ENCODE data around the gene CDHR3. TPM values are rescaled to one million over a fixed set of nuclear protein-coding genes. Genes with fewer than 3 reads are reported as not detected.

Gene CDHR3
- total and polyA plus RNA-seq, 4 donors: 10.5 to 80.3 (median 36.0) TPM

- no peaks in the 10 kb centered on the region for H3K36me3 ChIP-seq (ENCODE audit: control insufficient read depth in 4 of 4, insufficient read depth in 4 of 4, low read length in 4 of 4)
- H3K9me3 ChIP-seq (ENCODE audit: control insufficient read depth in 4 of 4, insufficient read depth in 3 of 4, low read length in 3 of 4): no peaks in the 10 kb centered on the region
- no peaks in the 10 kb centered on the region for H3K27me3 ChIP-seq (ENCODE audit: control insufficient read depth in 3 of 3, insufficient read depth in 3 of 3, low read length in 2 of 3)
- no peak overlapping the region for H3K27ac ChIP-seq (ENCODE audit: low read depth in 1 of 2, low read length in 1 of 2)
- DNase-seq (peak in 1 of 3 donors; percentile 58), ATAC-seq (ENCODE audit: insufficient read depth, low FRiP score) (no peak)
- WGBS, 2 donors: 83 to 84% methylated on average over 11 of the region's 11 CpGs
- TF ChIP-seq CTCF (IDR thresholded peaks at IDR 0.05; ENCODE audit: control extremely low read depth, extremely low read depth): no peak
- no peak overlapping the region for H3K9ac ChIP-seq (ENCODE audit: insufficient read depth in 1 of 2, low read length in 2 of 2)
- no peak overlapping the region for H3K4me3 ChIP-seq
- peaks cover 0 to 48% (median 7%) of the 10 kb centered on the region in 5 donors for H3K4me1 ChIP-seq (ENCODE audit: control insufficient read depth in 5 of 5, insufficient read depth in 5 of 5, low read length in 5 of 5)
Observed at GRCh38 chr7:106015381-106016218, 52.5 kb downstream of the CDHR3 start.

- Histone ChIP-seq H3K27ac (ENCODE audit: low read depth in 1 of 2, low read length in 1 of 2) (no peak overlapping the region), H3K9ac (ENCODE audit: insufficient read depth in 1 of 2, low read length in 2 of 2) (no peak overlapping the region), H3K27me3 (ENCODE audit: control insufficient read depth in 3 of 3, insufficient read depth in 3 of 3, low read length in 2 of 3) (no peaks in the 10 kb centered on the region), H3K9me3 (ENCODE audit: control insufficient read depth in 4 of 4, insufficient read depth in 3 of 4, low read length in 3 of 4) (no peaks in the 10 kb centered on the region), H3K36me3 (ENCODE audit: control insufficient read depth in 4 of 4, insufficient read depth in 4 of 4, low read length in 4 of 4) (no peaks in the 10 kb centered on the region), H3K4me1 (ENCODE audit: control insufficient read depth in 5 of 5, insufficient read depth in 5 of 5, low read length in 5 of 5) (peaks cover 0 to 52% (median 7%) of the 10 kb centered on the region in 5 donors), H3K4me3 (no peak overlapping the region)
- WGBS, 2 donors: 69 to 80% methylated on average over 3 of the region's 3 CpGs
- TF ChIP-seq CTCF (IDR thresholded peaks at IDR 0.05; ENCODE audit: control extremely low read depth, extremely low read depth): no peak
- ATAC-seq (ENCODE audit: insufficient read depth, low FRiP score) (no peak), DNase-seq (no peak)
Observed at GRCh38 chr7:106016331-106016730, 53.3 kb downstream of the CDHR3 start.

- TF ChIP-seq CTCF (IDR thresholded peaks at IDR 0.05; ENCODE audit: control extremely low read depth, extremely low read depth): no peak
- Histone ChIP-seq H3K4me3 (no peak overlapping the region), H3K27ac (ENCODE audit: low read depth in 1 of 2, low read length in 1 of 2) (no peak overlapping the region), H3K36me3 (ENCODE audit: control insufficient read depth in 4 of 4, insufficient read depth in 4 of 4, low read length in 4 of 4) (no peaks in the 10 kb centered on the region), H3K9ac (ENCODE audit: insufficient read depth in 1 of 2, low read length in 2 of 2) (no peak overlapping the region), H3K4me1 (ENCODE audit: control insufficient read depth in 5 of 5, insufficient read depth in 5 of 5, low read length in 5 of 5) (peaks cover 0 to 52% (median 7%) of the 10 kb centered on the region in 5 donors), H3K27me3 (ENCODE audit: control insufficient read depth in 3 of 3, insufficient read depth in 3 of 3, low read length in 2 of 3) (no peaks in the 10 kb centered on the region), H3K9me3 (ENCODE audit: control insufficient read depth in 4 of 4, insufficient read depth in 3 of 4, low read length in 3 of 4) (no peaks in the 10 kb centered on the region)
- ATAC-seq (ENCODE audit: insufficient read depth, low FRiP score) (no peak), DNase-seq (no peak)
- 92 to 94% methylated on average over 4 of the region's 4 CpGs for WGBS, 2 donors
Observed at GRCh38 chr7:106017657-106018056, 54.6 kb downstream of the CDHR3 start.
